Stimulated activated CD8-positive, alpha-beta memory T cell treated with anti-CD3 and anti-CD28 coated beads, Interleukin-12 subunit alpha, Interleukin-12 subunit beta, amount 100 ng/mL, for 24 hours (primary cell): ENCODE data around the gene SREK1IP1.
A peak's percentile ranks its signal among the peaks of the same experiment; 100 is the strongest.

Experiments used
- DNase-seq: peaks from one replicate; pipeline ENCODE4 v3.0.0-alpha.2; 2020; ENCODE audit errors: extremely low read depth

Gene SREK1IP1

GRCh38 chr5:64768358-64769312 lies at the start of gene SREK1IP1, which contains the start of gene CWC27:
SREK1IP1 (minus strand) TSS chr5:64768691; CDS start chr5:64768517, 174 bp downstream.
CWC27 (plus strand) TSS chr5:64768930; CDS start chr5:64769147, 217 bp downstream.
- peak; percentile 46 for DNase-seq

DNA sequence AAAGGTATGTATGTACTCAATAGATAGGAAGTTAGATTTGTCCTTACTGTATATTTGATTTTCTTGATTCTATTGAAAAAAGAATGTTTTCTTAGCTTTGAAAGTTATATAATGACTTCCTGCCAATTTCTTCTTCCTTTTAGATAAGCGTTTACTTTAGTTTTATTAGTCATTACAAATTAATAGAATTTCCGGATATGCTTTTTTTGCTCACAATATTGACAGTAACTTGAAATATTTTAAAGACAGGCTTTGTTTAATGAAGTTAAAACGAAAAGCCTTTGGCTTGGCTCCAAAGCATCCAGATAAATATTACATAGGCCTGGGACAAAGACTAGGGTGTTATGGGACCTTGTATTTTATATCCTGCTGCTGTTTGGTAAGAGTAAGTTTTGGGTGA lies 49.8 kb upstream of the SREK1IP1 start:
- DNase-seq: no peak

DNA sequence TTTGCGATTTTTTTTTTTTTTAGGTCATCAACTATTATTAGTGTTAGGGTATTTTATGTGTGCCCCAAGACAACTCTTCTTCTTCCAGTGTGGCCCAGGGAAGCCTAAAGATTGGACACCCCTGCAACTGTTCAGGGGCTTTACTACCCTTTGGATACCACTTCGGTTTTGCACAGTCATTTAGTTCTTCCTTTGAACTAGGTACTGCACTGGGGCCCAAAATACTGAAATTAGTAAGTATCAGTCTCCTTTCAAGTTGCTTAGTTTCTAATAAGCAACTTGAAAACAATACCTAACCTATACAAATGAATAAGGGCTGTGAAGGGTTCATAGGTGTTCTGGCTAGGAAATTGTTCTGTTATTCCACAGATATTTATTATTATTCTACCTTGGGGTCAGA lies 45.6 kb upstream of the SREK1IP1 start:
- DNase-seq: no peak

DNA sequence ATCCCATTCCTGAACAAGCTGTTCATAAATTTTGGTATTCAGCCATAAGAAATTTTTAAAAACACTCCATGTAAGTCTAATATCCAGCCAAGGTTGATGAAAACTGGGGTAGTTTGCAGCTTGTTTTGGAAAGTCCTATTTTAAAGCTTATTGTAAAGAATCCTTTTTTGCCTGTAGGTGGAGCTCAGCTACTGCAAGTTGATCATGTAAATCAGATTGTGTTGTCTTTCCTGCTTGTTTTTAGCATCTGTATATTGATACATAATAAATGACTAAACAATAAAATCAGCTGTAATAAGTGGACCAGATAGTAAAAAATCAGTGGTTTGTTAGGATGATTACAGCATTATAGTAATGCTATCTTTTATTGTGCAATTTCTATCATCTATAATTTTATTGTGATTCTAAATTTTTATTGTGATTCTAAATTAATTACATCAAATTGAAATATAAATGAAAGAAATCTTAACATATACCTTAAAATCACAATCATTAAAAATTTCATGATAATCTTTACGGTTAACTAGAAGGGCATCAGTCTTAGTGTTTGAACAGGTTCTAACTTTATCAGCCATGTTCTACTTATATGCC lies 42.7 kb upstream of the SREK1IP1 start:
- no peak for DNase-seq

GRCh38 chr5:64807520-64807919 lies 39.0 kb upstream of the SREK1IP1 start:
- no peak for DNase-seq

GRCh38 chr5:64806537-64806936 lies 38.0 kb upstream of the SREK1IP1 start:
- no peak for DNase-seq

DNA sequence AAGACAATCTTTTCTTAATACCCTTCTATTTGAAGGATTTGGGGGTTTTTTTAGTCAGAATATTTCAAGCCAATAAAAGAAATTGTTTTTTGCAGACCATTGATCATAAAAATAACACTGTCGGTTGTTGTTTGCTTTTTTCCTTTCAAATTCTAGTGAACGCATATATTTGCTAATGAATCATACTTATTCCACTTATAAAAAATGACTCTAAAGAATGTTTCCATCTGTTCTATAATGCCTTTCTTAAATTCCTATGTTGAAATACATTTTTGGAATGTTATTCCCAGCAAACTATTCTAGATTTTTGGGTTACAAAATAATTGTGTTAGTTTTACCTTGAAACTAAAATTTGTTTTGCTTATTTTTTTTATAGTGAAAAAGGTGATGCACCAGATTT lies 32.4 kb upstream of the SREK1IP1 start:
- DNase-seq: no peak

DNA sequence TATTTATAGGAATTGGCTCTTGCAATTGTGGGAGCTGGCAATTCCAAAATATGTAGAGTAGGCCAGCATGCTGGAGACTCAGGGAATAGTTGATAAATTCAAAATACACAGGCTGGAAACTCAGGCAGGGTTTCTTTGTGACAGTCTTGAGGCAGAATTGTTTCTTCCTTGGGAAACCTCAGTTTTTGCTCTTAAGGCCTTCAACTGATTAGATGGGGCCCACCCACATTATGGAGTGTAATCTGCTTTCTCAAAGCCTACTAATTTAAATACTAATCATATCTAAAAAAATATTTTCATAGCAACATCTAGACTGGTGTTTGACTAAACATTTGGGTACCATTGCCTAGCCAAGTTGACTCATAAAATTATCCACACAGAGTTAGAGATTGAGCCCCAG lies 27.8 kb upstream of the SREK1IP1 start:
- no peak for DNase-seq

DNA sequence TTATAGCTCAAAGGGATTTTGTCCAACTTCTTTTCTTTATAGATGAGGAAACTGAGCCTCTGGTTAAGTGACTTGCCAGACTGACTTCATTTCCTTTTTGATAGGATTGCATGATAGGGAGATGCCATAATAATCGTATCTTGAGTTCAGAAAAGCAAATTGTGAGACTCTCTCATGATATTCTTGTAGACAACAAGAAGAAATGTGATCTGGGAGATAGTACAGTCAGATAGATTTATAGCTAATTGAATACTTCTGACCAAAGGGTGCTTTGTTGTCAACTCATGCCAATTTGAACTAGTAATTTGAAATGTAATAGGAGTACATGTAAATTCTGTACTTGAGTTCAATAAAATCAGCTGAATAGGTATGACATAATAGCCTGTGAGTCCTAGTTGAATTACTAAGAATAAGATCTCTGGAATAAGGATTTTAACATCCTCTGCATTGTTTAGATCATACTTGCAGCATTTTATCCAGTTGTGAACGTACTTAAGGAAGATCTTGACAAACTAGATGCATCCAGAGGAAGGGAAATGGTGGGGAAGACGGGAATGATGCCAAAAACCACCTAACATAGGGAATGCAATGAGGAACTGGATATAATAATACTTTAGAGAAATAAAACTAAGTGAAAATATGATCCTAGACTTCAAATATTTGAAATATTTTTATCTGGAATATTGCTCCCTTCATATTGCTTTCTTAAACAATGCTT lies 25.7 kb upstream of the SREK1IP1 start:
- DNase-seq: no peak

GRCh38 chr5:64792469-64792868 lies 24.0 kb upstream of the SREK1IP1 start:
- DNase-seq: no peak

- no peak for DNase-seq
Measured at GRCh38 chr5:64790210-64790609, 21.7 kb upstream of the SREK1IP1 start.

GRCh38 chr5:64789457-64789856 lies 21.0 kb upstream of the SREK1IP1 start:
- no peak for DNase-seq

- no peak for DNase-seq
Measured at GRCh38 chr5:64788156-64788555, 19.7 kb upstream of the SREK1IP1 start.

DNA sequence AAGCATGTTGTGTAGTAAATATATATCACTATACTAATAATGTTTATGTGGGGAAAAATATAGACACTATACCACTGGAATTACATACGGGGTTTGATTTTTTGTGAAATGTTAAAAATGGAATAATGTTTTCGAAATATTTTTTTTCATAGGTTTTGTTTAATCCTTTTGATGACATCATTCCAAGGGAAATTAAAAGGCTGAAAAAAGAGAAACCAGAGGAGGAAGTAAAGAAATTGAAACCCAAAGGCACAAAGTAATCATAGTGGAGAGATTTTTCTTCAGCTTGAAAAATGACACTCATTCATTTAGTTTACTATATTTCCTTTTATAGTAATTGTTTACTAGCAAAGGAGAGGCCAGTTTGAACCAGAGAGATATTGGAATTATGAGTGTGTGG lies 17.9 kb upstream of the SREK1IP1 start:
- DNase-seq: no peak

DNA sequence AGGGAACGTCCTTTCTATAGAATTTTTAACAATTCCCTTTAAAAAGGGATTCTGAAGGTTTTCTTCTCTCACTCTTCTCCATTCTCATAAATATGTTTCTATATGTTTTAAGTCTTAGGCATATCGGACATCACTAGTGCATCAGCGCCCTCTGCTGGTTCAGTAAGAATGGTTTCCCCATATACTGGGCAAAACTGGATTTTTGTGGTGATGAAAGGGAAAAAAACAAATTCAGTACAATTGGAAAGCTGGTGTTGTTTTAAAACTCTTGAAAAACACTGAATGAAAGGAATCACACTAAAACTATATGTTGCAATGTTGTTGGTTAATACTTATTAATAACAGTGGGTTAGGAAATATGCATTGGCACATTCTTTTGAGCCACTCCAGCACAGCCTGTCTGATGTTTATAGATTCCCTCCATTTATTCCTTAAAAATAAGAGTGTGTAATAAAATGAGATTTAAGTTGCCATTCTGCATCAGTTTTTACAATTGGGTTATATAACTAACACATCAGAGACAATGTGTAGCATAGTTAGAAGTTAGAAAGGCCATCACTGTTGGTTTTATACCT lies 16.0 kb upstream of the SREK1IP1 start:
- peak; percentile 23 for DNase-seq

- no peak for DNase-seq
Measured at GRCh38 chr5:64775291-64775690, 6.8 kb upstream of the SREK1IP1 start.

DNA sequence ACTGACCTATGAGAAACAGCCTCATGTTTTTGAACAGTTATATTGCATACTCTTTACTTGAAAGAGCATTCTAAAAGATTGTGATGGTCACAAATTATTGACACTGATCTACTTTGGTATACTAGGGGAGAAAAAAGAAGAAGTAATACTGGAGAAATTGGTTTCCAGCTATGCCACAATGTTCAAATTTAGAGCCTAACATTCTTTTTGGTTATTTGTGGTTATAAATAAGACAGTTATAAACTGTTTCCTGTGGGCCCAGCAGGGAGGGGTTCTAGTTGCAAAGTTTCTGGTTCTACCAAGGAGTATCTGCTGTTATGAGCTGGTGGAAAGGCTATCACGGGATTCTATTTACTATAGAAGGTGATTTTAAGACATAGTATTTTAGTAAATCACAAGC lies 5.0 kb upstream of the SREK1IP1 start:
- no peak for DNase-seq

- no peak for DNase-seq
Measured at GRCh38 chr5:64771736-64772135, 3.2 kb upstream of the SREK1IP1 start.

DNA sequence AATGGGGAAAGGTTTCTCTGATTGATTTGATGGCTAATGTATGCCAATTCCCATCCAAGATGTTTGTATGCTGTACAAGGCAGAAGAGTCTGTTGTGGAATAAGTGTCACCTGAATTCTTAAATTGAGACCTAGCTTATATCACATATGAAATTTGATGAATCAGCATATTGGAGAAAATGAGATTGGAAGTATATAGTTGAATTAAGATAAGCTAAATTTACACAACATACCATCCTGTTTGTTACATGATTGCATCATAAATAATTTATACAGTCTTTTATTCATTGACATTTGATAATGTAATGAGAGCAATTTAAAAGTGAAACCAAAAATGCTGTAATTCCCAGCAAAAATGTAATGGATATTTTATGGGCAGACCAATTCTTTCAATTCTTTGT lies 1.4 kb upstream of the SREK1IP1 start:
- no peak for DNase-seq

- no peak for DNase-seq
Measured at GRCh38 chr5:64767959-64768357, 533 bp downstream of the SREK1IP1 start.

GRCh38 chr5:64766941-64767340 lies 1.6 kb downstream of the SREK1IP1 start:
- no peak for DNase-seq
